GM12892 (cell line): ENCODE data around the gene ABLIM2.

Experiments used
- POLR2A ChIP-seq: IDR thresholded peaks from 2 replicates; pipeline ENCODE4 v1.6.1; 2011; ENCODE audit warnings: low read depth, low read length, control low read depth
- POLR2AphosphoS5 ChIP-seq: IDR thresholded peaks from 2 replicates; pipeline ENCODE4 v1.6.1; 2011; ENCODE audit warnings: low read depth, low read length, control low read depth

DNA sequence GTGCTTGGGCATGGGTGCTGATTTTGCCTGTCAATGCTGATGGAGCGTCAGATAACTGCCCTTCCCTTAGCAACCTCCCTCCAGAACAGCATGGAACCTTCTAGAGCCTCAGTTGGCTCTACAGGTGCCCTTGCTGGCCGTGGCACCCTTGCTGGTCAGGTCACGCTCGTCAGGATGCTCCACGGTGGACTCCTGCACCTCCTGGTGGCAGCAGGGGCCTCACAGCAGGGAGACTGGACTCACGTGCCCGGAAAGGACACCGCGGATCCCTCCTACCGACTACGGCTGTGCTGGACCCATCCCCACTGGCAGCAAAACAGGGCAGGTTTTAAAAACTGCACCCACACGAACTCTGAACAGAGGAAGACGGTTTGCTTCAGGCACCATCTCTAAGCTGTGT is 136.8 kb downstream of the ABLIM2 start:
- TF ChIP-seq POLR2AphosphoS5: no peak
- no peak for TF ChIP-seq POLR2A
